GM12892 (cell line): ENCODE measurements around the gene SEBOX.

Experiments
- POLR2A ChIP-seq: IDR thresholded peaks from 2 replicates; pipeline ENCODE4 v1.6.1; 2011; ENCODE audit warnings: low read depth, low read length, control low read depth
- POLR2AphosphoS5 ChIP-seq: IDR thresholded peaks from 2 replicates; pipeline ENCODE4 v1.6.1; 2011; ENCODE audit warnings: low read depth, low read length, control low read depth
- TAF1 ChIP-seq: IDR thresholded peaks from 2 replicates; pipeline ENCODE4 v1.6.1; 2011; ENCODE audit warnings: low read depth, mild to moderate bottlenecking, control low read depth, low read length, borderline replicate concordance

- no peak for TF ChIP-seq POLR2AphosphoS5
- no peak for TF ChIP-seq POLR2A
- no peak for TF ChIP-seq TAF1
Observed at GRCh38 chr17:28333083-28333746, 31.8 kb downstream of the SEBOX start.
